Neuronal stem cell (in vitro differentiated cells): ENCODE measurements around the gene ARHGAP31.

Source experiments
- DNase-seq: peaks from one replicate; pipeline ENCODE4 v3.0.0-alpha.2; 2013; ENCODE audit warnings: low spot score
- H2AFZ ChIP-seq: one replicate; pipeline ENCODE4 v1.6.1; 2013; ENCODE audit warnings: mild to moderate bottlenecking, low read length, inconsistent platforms
- H2AK5ac ChIP-seq: 2 replicates; pipeline ENCODE4 v1.6.1; 2013; ENCODE audit warnings: low read depth, mild to moderate bottlenecking, inconsistent platforms, low read length, moderate library complexity, mixed read lengths
- H2BK120ac ChIP-seq: 2 replicates; pipeline ENCODE4 v1.6.1; 2013; ENCODE audit warnings: low read depth, mild to moderate bottlenecking, inconsistent platforms, low read length, moderate library complexity, mixed read lengths
- H2BK12ac ChIP-seq: one replicate; pipeline ENCODE4 v1.6.1; 2013; ENCODE audit warnings: low read length, inconsistent platforms
- H2BK15ac ChIP-seq: 2 replicates; pipeline ENCODE4 v1.6.1; 2013; ENCODE audit warnings: mild to moderate bottlenecking, low read length, inconsistent platforms, mixed read lengths
- H2BK5ac ChIP-seq: one replicate; pipeline ENCODE4 v1.6.1; 2013; ENCODE audit warnings: inconsistent platforms, mild to moderate bottlenecking, low read length, moderate library complexity
- H3K14ac ChIP-seq: one replicate; pipeline ENCODE4 v1.6.1; 2013; ENCODE audit warnings: low read length, inconsistent platforms
- H3K18ac ChIP-seq: 2 replicates; pipeline ENCODE4 v1.6.1; 2013; ENCODE audit warnings: low read length, inconsistent platforms
- H3K23ac ChIP-seq: 2 replicates; pipeline ENCODE4 v1.6.1; 2013; ENCODE audit warnings: low read depth, mild to moderate bottlenecking, mixed read lengths, low read length, inconsistent platforms; ENCODE audit not compliant: poor library complexity
- H3K27ac ChIP-seq: replicated peaks from 3 replicates; pipeline ENCODE4 v1.5.1; 2013; ENCODE audit warnings: low read length, inconsistent platforms
- H3K27me3 ChIP-seq, 3 experiments: 2 replicates each; pipeline ENCODE4 v1.6.1; 2013; ENCODE audit warnings: low read length in 3 of 3, mild to moderate bottlenecking in 2 of 3, inconsistent platforms in 1 of 3, low read depth in 1 of 3, mixed read lengths in 1 of 3, moderate library complexity in 1 of 3; ENCODE audit not compliant: control insufficient read depth in 3 of 3, insufficient read depth in 3 of 3
- H3K36me3 ChIP-seq, 2 donors: replicated peaks in 1 of 2; 2 replicates each; pipeline ENCODE4 v1.6.1; 2013; ENCODE audit warnings: low read length in 2 of 2; ENCODE audit not compliant: control insufficient read depth in 2 of 2, insufficient read depth in 2 of 2
- H3K4ac ChIP-seq: 2 replicates; pipeline ENCODE4 v1.6.1; 2013; ENCODE audit warnings: inconsistent platforms, mild to moderate bottlenecking, low read length, moderate library complexity
- H3K4me1 ChIP-seq, 2 donors: 1 replicate in 1 of 2; 2 replicates in 1 of 2; pipeline ENCODE4 v1.6.1; 2013; ENCODE audit warnings: low read length in 2 of 2, low read depth in 1 of 2; ENCODE audit not compliant: control insufficient read depth in 2 of 2, insufficient read depth in 1 of 2
- H3K4me2 ChIP-seq: one replicate; pipeline ENCODE4 v1.6.1; 2013; ENCODE audit warnings: mild to moderate bottlenecking, low read length, inconsistent platforms; ENCODE audit not compliant: insufficient read depth, poor library complexity, severe bottlenecking
- H3K4me3 ChIP-seq, 2 donors: 2 replicates each; pipeline ENCODE4 v1.5.1; 2013; ENCODE audit warnings: low read length in 2 of 2, mild to moderate bottlenecking in 2 of 2, inconsistent platforms in 1 of 2, moderate library complexity in 1 of 2
- H3K79me1 ChIP-seq: one replicate; pipeline ENCODE4 v1.6.1; 2013; ENCODE audit warnings: low read depth, mild to moderate bottlenecking, inconsistent platforms, low read length, moderate library complexity
- H3K9ac ChIP-seq: one replicate; pipeline ENCODE4 v1.6.1; 2013; ENCODE audit warnings: mild to moderate bottlenecking, low read depth, low read length, inconsistent platforms; ENCODE audit not compliant: poor library complexity
- H3K9me3 ChIP-seq, 2 donors: replicated peaks in 1 of 2; 2 replicates each; pipeline versions ENCODE3 to v1.6.1; 2013; ENCODE audit warnings: low read length in 2 of 2, mild to moderate bottlenecking in 2 of 2, inconsistent platforms in 1 of 2, low read depth in 1 of 2, mixed read lengths in 1 of 2, moderate library complexity in 1 of 2; ENCODE audit not compliant: control insufficient read depth in 2 of 2, insufficient read depth in 1 of 2
- H4K8ac ChIP-seq: one replicate; pipeline ENCODE4 v1.6.1; 2013; ENCODE audit warnings: low read depth, mild to moderate bottlenecking, inconsistent platforms, low read length, moderate library complexity
- H4K91ac ChIP-seq: one replicate; pipeline ENCODE4 v1.6.1; 2013; ENCODE audit warnings: low read length, low read depth, mild to moderate bottlenecking, inconsistent platforms; ENCODE audit not compliant: poor library complexity
- WGBS, 2 donors: extraction: QIAGEN DNeasy Blood & Tissue Kit; methylation state at CpG; one replicate each; pipeline ENCODE4 v1.1.7; 2013; ENCODE audit warnings: missing lambda C conversion rate in 2 of 2, mixed read lengths in 1 of 2; ENCODE audit not compliant: insufficient read length in 2 of 2, insufficient replicate concordance in 1 of 2; ENCODE audit errors: extremely low coverage in 2 of 2; 5-methylcytosine and 5-hydroxymethylcytosine counted together

Gene ARHGAP31

GRCh38 chr3:119359476-119360326 is 65.5 kb downstream of the ARHGAP31 start:
- no peak overlapping the region for H2BK12ac ChIP-seq
- H3K79me1 ChIP-seq: no peaks in the 10 kb centered on the region
- H2AFZ ChIP-seq: peak overlapping the region; percentile 26
- H2BK120ac ChIP-seq: no peak overlapping the region
- H2BK5ac ChIP-seq: no peak overlapping the region
- H2AK5ac ChIP-seq: no peak overlapping the region
- H3K4me2 ChIP-seq: no peak overlapping the region
- H3K36me3 ChIP-seq: no peaks in the 10 kb centered on the region
- H3K27ac ChIP-seq: no peak overlapping the region
- no peak overlapping the region for H4K8ac ChIP-seq
- H3K9ac ChIP-seq: no peak overlapping the region
- H3K27me3 ChIP-seq: no peaks in the 10 kb centered on the region
- H3K23ac ChIP-seq: no peak overlapping the region
- no peaks in the 10 kb centered on the region for H3K9me3 ChIP-seq
- DNase-seq: no peak
- H3K4me1 ChIP-seq: peaks cover 8 to 15% of the 10 kb centered on the region in 2 donors
- H2BK15ac ChIP-seq: no peak overlapping the region
- no peak overlapping the region for H3K4me3 ChIP-seq
- H3K18ac ChIP-seq: no peak overlapping the region
- H4K91ac ChIP-seq: no peak overlapping the region
- no peak overlapping the region for H3K14ac ChIP-seq
- no peak overlapping the region for H3K4ac ChIP-seq
- no CpG with 5 or more reads among the region's 11 CpGs for WGBS, 2 donors

GRCh38 chr3:119360736-119361462 is 66.7 kb downstream of the ARHGAP31 start:
- Histone ChIP-seq H3K36me3 (no peaks in the 10 kb centered on the region), H3K9me3 (no peaks in the 10 kb centered on the region), H3K4ac (no peak overlapping the region), H2BK5ac (no peak overlapping the region), H3K9ac (no peak overlapping the region), H2BK15ac (no peak overlapping the region), H4K91ac (no peak overlapping the region), H4K8ac (no peak overlapping the region), H3K23ac (no peak overlapping the region), H2BK12ac (no peak overlapping the region), H2BK120ac (no peak overlapping the region), H2AK5ac (no peak overlapping the region), H3K27ac (no peak overlapping the region), H3K4me3 (no peak overlapping the region), H3K27me3 (no peaks in the 10 kb centered on the region), H3K4me2 (no peak overlapping the region), H3K79me1 (no peaks in the 10 kb centered on the region), H3K14ac (no peak overlapping the region), H2AFZ (peak overlapping the region; percentile 20), H3K4me1 (peaks cover 8 to 15% of the 10 kb centered on the region in 2 donors), H3K18ac (no peak overlapping the region)
- WGBS, 2 donors: no CpG with 5 or more reads among the region's 3 CpGs
- DNase-seq: no peak

- DNase-seq: no peak
- no peak overlapping the region for H2BK120ac ChIP-seq
- no peak overlapping the region for H3K18ac ChIP-seq
- H3K14ac ChIP-seq: no peak overlapping the region
- H3K9me3 ChIP-seq: no peaks in the 10 kb centered on the region
- H4K91ac ChIP-seq: no peak overlapping the region
- H3K4me2 ChIP-seq: no peak overlapping the region
- H3K27ac ChIP-seq: no peak overlapping the region
- H3K27me3 ChIP-seq: no peaks in the 10 kb centered on the region
- no peak overlapping the region for H3K9ac ChIP-seq
- no peak overlapping the region for H2AFZ ChIP-seq
- no peak overlapping the region for H3K4ac ChIP-seq
- no peak overlapping the region for H4K8ac ChIP-seq
- H2AK5ac ChIP-seq: no peak overlapping the region
- H3K79me1 ChIP-seq: no peaks in the 10 kb centered on the region
- H2BK12ac ChIP-seq: no peak overlapping the region
- H2BK15ac ChIP-seq: no peak overlapping the region
- WGBS, 2 donors: no CpG with 5 or more reads among the region's 2 CpGs
- no peak overlapping the region for H3K23ac ChIP-seq
- no peak overlapping the region for H2BK5ac ChIP-seq
- no peaks in the 10 kb centered on the region for H3K36me3 ChIP-seq
- peaks cover 8 to 15% of the 10 kb centered on the region in 2 donors for H3K4me1 ChIP-seq
- H3K4me3 ChIP-seq: no peak overlapping the region
Measured at GRCh38 chr3:119362010-119362409, 67.8 kb downstream of the ARHGAP31 start.
